IMR-90 (cell line): ENCODE measurements around the gene ARHGAP10. TPM values are rescaled to one million over a fixed set of nuclear protein-coding genes. Genes with fewer than 3 reads are reported as not detected.

Experiments used
- ATAC-seq: fragments of 200-7000 bp; cut with Tn5 transposase; 2 replicates; pipeline ENCODE4 v1.9.1; 2020; ENCODE audit warnings: low read depth, mild to moderate bottlenecking, moderate library complexity
- BruUV-seq: library from RNA; stranded (reverse); fragments of 400-500 nt; replicated peaks from 2 replicates; lab custom pipeline; 2021; lab: Mats Ljungman, UMichigan
- CTCF ChIA-PET: fragments of 300-600 bp; formaldehyde crosslinking; extraction: SDS; loops from one replicate; lab custom pipeline; 2021; ENCODE audit warnings: antibody characterized with exemption; lab: Yijun Ruan, JAX
- POLR2A ChIA-PET: fragments of 300-600 bp; sonication (Branson Sonifier 250); formaldehyde crosslinking; loops from one replicate; lab custom pipeline; 2022; ENCODE audit warnings: antibody characterized with exemption; ENCODE audit not compliant: unreplicated experiment; lab: Charles Lee
- DNase-seq: peaks from one replicate; pipeline ENCODE4 v3.0.0; 2013
- H2AFZ ChIP-seq: replicated peaks from 2 replicates; pipeline ENCODE3; 2013; ENCODE audit warnings: low read length, mild to moderate bottlenecking; ENCODE audit not compliant: poor library complexity
- H2AK5ac ChIP-seq: 2 replicates; pipeline ENCODE4 v1.6.1; 2013; ENCODE audit warnings: low read depth, low read length, inconsistent platforms
- H2AK9ac ChIP-seq: replicated peaks from 2 replicates; pipeline ENCODE3; 2013; ENCODE audit warnings: mild to moderate bottlenecking, low read depth, low read length, moderate library complexity; ENCODE audit not compliant: poor library complexity
- H2BK120ac ChIP-seq: 2 replicates; pipeline ENCODE4 v1.6.1; 2013; ENCODE audit warnings: low read depth, low read length, inconsistent platforms
- H2BK15ac ChIP-seq: 3 replicates; pipeline ENCODE4 v1.6.1; 2013; ENCODE audit warnings: low read depth, low read length, inconsistent platforms
- H2BK20ac ChIP-seq: 2 replicates; pipeline ENCODE4 v1.6.1; 2013; ENCODE audit warnings: low read depth, mild to moderate bottlenecking, inconsistent platforms, low read length, moderate library complexity
- H2BK5ac ChIP-seq: 2 replicates; pipeline ENCODE4 v1.6.1; 2013; ENCODE audit warnings: mild to moderate bottlenecking, low read depth, low read length, inconsistent platforms; ENCODE audit not compliant: poor library complexity, severe bottlenecking
- H3K14ac ChIP-seq: replicated peaks from 2 replicates; pipeline ENCODE4 v1.6.1; 2013; ENCODE audit warnings: low read depth, low read length, inconsistent platforms
- H3K18ac ChIP-seq: 2 replicates; pipeline ENCODE4 v1.6.1; 2013; ENCODE audit warnings: low read depth, low read length, control low read depth
- H3K23ac ChIP-seq: 2 replicates; pipeline ENCODE4 v1.6.1; 2013; ENCODE audit warnings: low read depth, low read length, inconsistent platforms
- H3K27ac ChIP-seq: 2 replicates; pipeline ENCODE4 v1.5.1; 2013; ENCODE audit warnings: mild to moderate bottlenecking, control low read depth, low read length; ENCODE audit not compliant: insufficient read depth
- H3K27me3 ChIP-seq: 2 replicates; pipeline ENCODE4 v1.6.1; 2013; ENCODE audit warnings: low read length; ENCODE audit not compliant: control insufficient read depth, insufficient read depth
- H3K36me3 ChIP-seq: 2 replicates; pipeline ENCODE4 v1.6.1; 2013; ENCODE audit warnings: low read length, mixed read lengths; ENCODE audit not compliant: control insufficient read depth, insufficient read depth
- H3K4ac ChIP-seq: 2 replicates; pipeline ENCODE4 v1.6.1; 2013; ENCODE audit warnings: low read depth, low read length, inconsistent platforms
- H3K4me1 ChIP-seq: 2 replicates; pipeline ENCODE4 v1.6.1; 2013; ENCODE audit warnings: low read length, mixed read lengths; ENCODE audit not compliant: control insufficient read depth, insufficient read depth
- H3K4me2 ChIP-seq: 2 replicates; pipeline ENCODE4 v1.6.1; 2013; ENCODE audit warnings: low read depth, mild to moderate bottlenecking, control low read depth, low read length, moderate library complexity
- H3K4me3 ChIP-seq: 2 replicates; pipeline ENCODE4 v1.5.1; 2013; ENCODE audit warnings: low read depth, mild to moderate bottlenecking, control low read depth, low read length, moderate library complexity; ENCODE audit not compliant: insufficient read depth
- H3K56ac ChIP-seq: 2 replicates; pipeline ENCODE4 v1.6.1; 2013; ENCODE audit warnings: low read length, inconsistent platforms; ENCODE audit not compliant: insufficient read depth; ENCODE audit errors: extremely low read depth
- H3K79me1 ChIP-seq, 2 experiments: 2 replicates each; pipeline ENCODE4 v1.6.1; 2013; ENCODE audit warnings: low read length in 2 of 2, inconsistent platforms in 1 of 2, low read depth in 1 of 2
- H3K9ac ChIP-seq: 2 replicates; pipeline ENCODE4 v1.6.1; 2013; ENCODE audit warnings: low read depth, low read length, control low read depth
- H3K9me1 ChIP-seq: 2 replicates; pipeline ENCODE4 v1.6.1; 2013; ENCODE audit warnings: low read length, inconsistent platforms; ENCODE audit not compliant: insufficient read depth
- H3K9me3 ChIP-seq: 2 replicates; pipeline ENCODE4 v1.6.1; 2013; ENCODE audit warnings: low read length; ENCODE audit not compliant: control insufficient read depth, insufficient read depth
- H4K20me1 ChIP-seq: 2 replicates; pipeline ENCODE4 v1.6.1; 2013; ENCODE audit warnings: low read length, inconsistent platforms; ENCODE audit not compliant: insufficient read depth
- H4K5ac ChIP-seq: 2 replicates; pipeline ENCODE4 v1.6.1; 2013; ENCODE audit warnings: mild to moderate bottlenecking, low read depth, low read length, control low read depth
- H4K8ac ChIP-seq, 2 experiments: 2 replicates each; pipeline ENCODE4 v1.6.1; 2013; ENCODE audit warnings: low read depth in 2 of 2, low read length in 2 of 2, control low read depth in 1 of 2, inconsistent platforms in 1 of 2
- H4K91ac ChIP-seq: 2 replicates; pipeline ENCODE4 v1.6.1; 2013; ENCODE audit warnings: low read depth, low read length, inconsistent platforms; ENCODE audit not compliant: insufficient read depth
- CEBPB ChIP-seq: IDR thresholded peaks from 2 replicates; pipeline ENCODE4 v1.6.1; 2012; ENCODE audit warnings: low read depth, low read length, improper control_type of control experiment
- CTCF ChIP-seq: conservative IDR thresholded peaks from 2 replicates; pipeline ENCODE4 v1.5.1; 2012; ENCODE audit warnings: mild to moderate bottlenecking, low read depth, low read length, improper control_type of control experiment
- MAFK ChIP-seq: IDR thresholded peaks from 2 replicates; pipeline ENCODE4 v1.6.1; 2012; ENCODE audit warnings: low read depth, low read length, improper control_type of control experiment
- MAZ ChIP-seq: IDR thresholded peaks from 2 replicates; pipeline ENCODE4 v1.6.1; 2012; ENCODE audit warnings: low read depth, mild to moderate bottlenecking, low read length, improper control_type of control experiment, moderate library complexity, borderline replicate concordance
- NFE2L2 ChIP-seq: fragments of 150-350 bp; IDR thresholded peaks from 2 replicates; pipeline ENCODE4 v1.6.1; 2016; ENCODE audit warnings: low read depth, mild to moderate bottlenecking, low read length
- POLR2A ChIP-seq: IDR thresholded peaks from 2 replicates; pipeline ENCODE4 v1.6.1; 2012; ENCODE audit warnings: mild to moderate bottlenecking, low read depth, low read length
- RFX5 ChIP-seq: IDR thresholded peaks from 2 replicates; pipeline ENCODE4 v1.8.0; 2012; ENCODE audit warnings: low read depth, mild to moderate bottlenecking, low read length, moderate library complexity
- USF2 ChIP-seq: fragments of 150-350 bp; IDR thresholded peaks from 2 replicates; pipeline ENCODE4 v1.6.1; 2017; ENCODE audit warnings: mild to moderate bottlenecking, antibody characterized with exemption, low read length, low read depth
- WGBS, 2 experiments: methylation state at CpG; one replicate each; pipeline versions ENCODE4 v1.1.5 to v1.1.7; 2013; ENCODE audit warnings: missing lambda C conversion rate in 2 of 2; ENCODE audit not compliant: insufficient read length in 1 of 2; ENCODE audit errors: extremely low coverage in 2 of 2; 5-methylcytosine and 5-hydroxymethylcytosine counted together
- dilution Hi-C: fragments of 300-500 bp; cut with HindIII; formaldehyde crosslinking; loops from one replicate; pipeline ENCODE4 v1.14.3; 2018; ENCODE audit warnings: low sequenced_read_pairs; ENCODE audit not compliant: unreplicated experiment
- in situ Hi-C: fragments of 300-500 bp; cut with MboI; formaldehyde crosslinking; loops from 3 replicates; pipeline ENCODE4 v1.14.3; 2019; ENCODE audit warnings: low sequenced_read_pairs, inconsistent platforms, mixed read lengths
- intact Hi-C: fragments of 100-400 bp; cut with micrococcal nuclease; formaldehyde crosslinking; loops from 2 replicates; pipeline ENCODE4 v1.10.0; 2022
- polyA plus RNA-seq, 3 experiments: library from polyadenylated mRNA; depleted of rRNA; stranded (reverse); fragments of >200 nt; gene quantifications; 2 replicates each; pipeline ENCODE4 v1.2.3, GENCODE V29; 2012; ENCODE audit warnings: low replicate concordance in 1 of 3
- total RNA-seq: library from RNA; depleted of rRNA; stranded (reverse); fragments of >200 nt; gene quantifications from 2 replicates; pipeline ENCODE4 v1.2.3, GENCODE V29; 2012

The ARHGAP10 gene
- total and polyA plus RNA-seq, 2 of the 4 experiments (the other 2 are of a cell fraction) = 27.1 to 29.4 TPM

- H2AFZ ChIP-seq = no peak overlapping the region
- peak overlapping the region in 1 of 2 experiments; percentile 42; a peak in 1 of 4 replicates for H4K8ac ChIP-seq
- peak; percentile 81 for TF ChIP-seq CEBPB
- no peak for TF ChIP-seq CTCF
- TF ChIP-seq NFE2L2 = no peak
- no peak for TF ChIP-seq RFX5
- TF ChIP-seq MAZ = no peak
- no peak for TF ChIP-seq MAFK
- no peak for TF ChIP-seq USF2
- no peak for TF ChIP-seq POLR2A
- peak; percentile 58 for DNase-seq
- peaks cover 20 to 56% of the 10 kb centered on the region in 2 experiments; a peak in 3 of 4 replicates for H3K79me1 ChIP-seq
- peak overlapping the region; percentile 90 for H2BK5ac ChIP-seq
- H3K4me3 ChIP-seq = peak overlapping the region; percentile 97
- peak overlapping the region; percentile 18; the same call in 2 of the 3 replicates for H2BK15ac ChIP-seq
- H2AK9ac ChIP-seq = peak overlapping the region; percentile 25
- in situ Hi-C loops (loop anchor here (5.0 kb wide), 1 partner anchor 133 kb away; no protein-coding TSS in a partner anchor), intact Hi-C loops (loop anchor here (1.0 to 5.0 kb wide), 5 partner anchors 21 to 132 kb away; partner anchors contain the start of gene PRMT9), dilution Hi-C loops (no loop called here)
- no peaks in the 10 kb centered on the region for H3K9me3 ChIP-seq
- H3K27ac ChIP-seq = peak overlapping the region; percentile 60; the same call in 1 of the 2 replicates
- H3K14ac ChIP-seq = peak overlapping the region; percentile 69
- H2BK20ac ChIP-seq = 0 out of 2 replicates have a peak overlapping the region, but pooled peaks have one; percentile 47
- peak overlapping the region; percentile 91 for H3K4me2 ChIP-seq
- peak overlapping the region; percentile 98 for H3K9ac ChIP-seq
- H4K20me1 ChIP-seq = peaks cover 25% of the 10 kb centered on the region; the same call in 1 of the 2 replicates
- whole genome bisulfite sequencing, 2 experiments = 50% methylated on average over 1 of the region's 5 CpGs; no CpG with 5 or more reads in 1 of the 2 experiments
- H3K56ac ChIP-seq = 0 out of 2 replicates have a peak overlapping the region, but pooled peaks have one; percentile 7
- no peaks in the 10 kb centered on the region for H3K27me3 ChIP-seq
- no peaks in the 10 kb centered on the region for H3K36me3 ChIP-seq
- 0 out of 2 replicates have a peak overlapping the region, but pooled peaks have one; percentile 19 for H4K91ac ChIP-seq
- ChIA-PET CTCF (interaction anchor here (0.6 to 1.6 kb wide), 2 partner anchors 95 to 133 kb away, joined by 3 to 4 read pairs; no protein-coding TSS in a partner anchor), POLR2A (no interaction called here)
- BruUV-seq = no TSS peak
- H2AK5ac ChIP-seq = peak overlapping the region; percentile 6; the same call in 1 of the 2 replicates
- peaks cover 16% of the 10 kb centered on the region for H3K4me1 ChIP-seq
- peak overlapping the region; percentile 72 for H3K4ac ChIP-seq
- H3K18ac ChIP-seq = peak overlapping the region; percentile 58
- H3K9me1 ChIP-seq = peaks cover 7% of the 10 kb centered on the region
- peak overlapping the region; percentile 58; the same call in 1 of the 2 replicates for H4K5ac ChIP-seq
- no peak for ATAC-seq
- peak overlapping the region; percentile 52; the same call in 1 of the 2 replicates for H2BK120ac ChIP-seq
- peak overlapping the region; percentile 41; the same call in 1 of the 2 replicates for H3K23ac ChIP-seq
Observed at GRCh38 chr4:147733716-147734344, 1.9 kb downstream of the ARHGAP10 start.
